HepG2 (cell line): ENCODE data around the gene IGFBP6. TPM values are rescaled to one million over a fixed set of nuclear protein-coding genes. Genes with fewer than 3 reads are reported as not detected.
"Not testable (repeated sequence)": the region's sequence is repeated elsewhere in the genome, so short reads cannot be mapped to it uniquely, and the experiment has no call there.

Experiments
- ATAC-seq: fragments of 200-7000 bp; cut with Tn5 transposase; 3 replicates; pipeline ENCODE4 v1.9.1; 2020; ENCODE audit warnings: mild to moderate bottlenecking, moderate library complexity
- BruUV-seq: library from RNA; stranded (reverse); fragments of 400-500 nt; replicated peaks from 2 replicates; lab custom pipeline; 2021; lab: Mats Ljungman, UMichigan
- CTCF ChIA-PET: fragments of 300-600 bp; formaldehyde crosslinking; extraction: SDS; loops from one replicate; lab custom pipeline; 2021; ENCODE audit warnings: low total read pairs, inconsistent platforms, low intra/inter-chr PET ratio; lab: Yijun Ruan, JAX
- POLR2A ChIA-PET: fragments of 350-600 bp; sonication (Branson Sonifier 250); formaldehyde crosslinking; loops from one replicate; lab custom pipeline; 2020; ENCODE audit warnings: antibody characterized with exemption, inconsistent platforms; lab: Yijun Ruan, JAX
- DNase-seq: peaks from one replicate; pipeline ENCODE4 v3.0.0-alpha.2; 2015; ENCODE audit warnings: low spot score
- FAIRE-seq: peaks from 3 replicates; lab custom pipeline; 2011; peaks lifted over from hg19 to GRCh38; lab: Jason Lieb, UNC
- H2AFZ ChIP-seq: one replicate; pipeline ENCODE4 v1.6.1; 2011; ENCODE audit warnings: low read length, inconsistent platforms
- H3K27ac ChIP-seq: fragments of 300-600 bp; 3 replicates; pipeline ENCODE4 v1.8.0; 2011; ENCODE audit warnings: mixed run types, mild to moderate bottlenecking, mixed read lengths, low read length, inconsistent platforms; ENCODE audit not compliant: insufficient read depth; ENCODE audit errors: extremely low read length
- H3K27me3 ChIP-seq, 2 experiments: fragments of 200-600 bp in 1 of 2; 2 replicates in 1 of 2; 3 replicates in 1 of 2; pipeline versions ENCODE4 v1.6.0 to v1.8.0; 2011; ENCODE audit warnings: low read length in 2 of 2, mild to moderate bottlenecking in 2 of 2, moderate library complexity in 2 of 2, inconsistent platforms in 1 of 2; ENCODE audit not compliant: insufficient read depth in 2 of 2, control insufficient read depth in 1 of 2
- H3K36me3 ChIP-seq, 2 experiments: fragments of 200-600 bp in 1 of 2; replicated peaks in 1 of 2; 2 replicates in 1 of 2; 3 replicates in 1 of 2; pipeline versions ENCODE4 v1.5.1 to v1.8.0; 2011; ENCODE audit warnings: low read length in 2 of 2, inconsistent platforms in 1 of 2; ENCODE audit not compliant: insufficient read depth in 2 of 2, control insufficient read depth in 1 of 2
- H3K4me1 ChIP-seq: 2 replicates; pipeline ENCODE4 v1.5.1; 2012; ENCODE audit warnings: low read length, inconsistent platforms; ENCODE audit not compliant: insufficient read depth
- H3K4me2 ChIP-seq: 2 replicates; pipeline ENCODE4 v1.6.0; 2011; ENCODE audit warnings: low read depth, low read length, inconsistent platforms
- H3K4me3 ChIP-seq, 3 experiments: fragments of 200-600 bp in 1 of 3; sonication (generic), shearing (Covaris generic) in 1 of 3; replicated peaks in 1 of 3; 2 replicates each; pipeline ENCODE4 v1.5.1; 2011 to 2016; ENCODE audit warnings: low read length in 3 of 3, inconsistent platforms in 2 of 3, low read depth in 2 of 3, mild to moderate bottlenecking in 2 of 3, control low read depth in 1 of 3, mixed read lengths in 1 of 3; ENCODE audit not compliant: insufficient read depth in 1 of 3
- H3K79me2 ChIP-seq: one replicate; pipeline ENCODE4 v1.6.1; 2011; ENCODE audit warnings: low read length, inconsistent platforms; ENCODE audit not compliant: insufficient read depth
- H3K9ac ChIP-seq: 2 replicates; pipeline ENCODE4 v1.6.0; 2011; ENCODE audit warnings: mild to moderate bottlenecking, low read depth, low read length, inconsistent platforms; ENCODE audit not compliant: insufficient read depth
- H3K9me3 ChIP-seq: 2 replicates; pipeline ENCODE4 v1.5.1; 2012; ENCODE audit warnings: mild to moderate bottlenecking, low read length
- H4K20me1 ChIP-seq: 2 replicates; pipeline ENCODE4 v1.6.0; 2011; ENCODE audit warnings: inconsistent platforms, mild to moderate bottlenecking, low read length, moderate library complexity; ENCODE audit not compliant: insufficient read depth
- FOSL2 ChIP-seq: sonication (generic); formaldehyde crosslinking; IDR thresholded peaks from 2 replicates; pipeline ENCODE4 v1.4.0; 2020; ENCODE audit warnings: missing genetic modification reagents
- MNT ChIP-seq: fragments of 450-650 bp; IDR thresholded peaks from 2 replicates; pipeline ENCODE4 v1.6.1; 2016
- WGBS: methylation state at CpG from one replicate; pipeline ENCODE4 v1.1.6; 2017; ENCODE audit warnings: low lambda C conversion rate; 5-methylcytosine and 5-hydroxymethylcytosine counted together
- in situ Hi-C: cut with HindIII; loops from 2 replicates; pipeline ENCODE4 v1.10.0; 2017; ENCODE audit warnings: low pct_unique_long_range_greater_than_20kb; ENCODE audit not compliant: extremely low pct_ligation_motif_present
- intact Hi-C: fragments of 100-400 bp; cut with micrococcal nuclease; formaldehyde crosslinking; loops from one replicate; pipeline ENCODE4 v1.10.0; 2022; ENCODE audit not compliant: unreplicated experiment
- polyA plus RNA-seq, 8 experiments: library from polyadenylated mRNA; depleted of rRNA in 3 of 8; stranded (reverse) in 7 of 8; unstranded in 1 of 8; fragments of >200 nt; fragmentation: Illumina TruSeq in 4 of 8; extraction: Trizol in 4 of 8; gene quantifications; 2 replicates each; pipeline versions ENCODE4 v1.2.1 to v1.2.3, GENCODE V29; 2011 to 2016; ENCODE audit warnings: low read depth in 4 of 8, missing spikeins in 1 of 8, mixed read lengths in 1 of 8; ENCODE audit not compliant: insufficient read depth in 1 of 8
- total RNA-seq, 5 experiments: library from RNA; depleted of rRNA; stranded (reverse); fragments of >200 nt; fragmentation: Illumina TruSeq; extraction: Trizol; gene quantifications; 2 replicates each; pipeline ENCODE4 v1.2.3, GENCODE V29; 2016; ENCODE audit warnings: low read depth in 1 of 5

IGFBP6 gene
- total and polyA plus RNA-seq, 2 of the 13 experiments (the other 11 are each of a cell fraction or from before 2014, with no cell fraction given): 3.9 to 25.2 TPM

DNA sequence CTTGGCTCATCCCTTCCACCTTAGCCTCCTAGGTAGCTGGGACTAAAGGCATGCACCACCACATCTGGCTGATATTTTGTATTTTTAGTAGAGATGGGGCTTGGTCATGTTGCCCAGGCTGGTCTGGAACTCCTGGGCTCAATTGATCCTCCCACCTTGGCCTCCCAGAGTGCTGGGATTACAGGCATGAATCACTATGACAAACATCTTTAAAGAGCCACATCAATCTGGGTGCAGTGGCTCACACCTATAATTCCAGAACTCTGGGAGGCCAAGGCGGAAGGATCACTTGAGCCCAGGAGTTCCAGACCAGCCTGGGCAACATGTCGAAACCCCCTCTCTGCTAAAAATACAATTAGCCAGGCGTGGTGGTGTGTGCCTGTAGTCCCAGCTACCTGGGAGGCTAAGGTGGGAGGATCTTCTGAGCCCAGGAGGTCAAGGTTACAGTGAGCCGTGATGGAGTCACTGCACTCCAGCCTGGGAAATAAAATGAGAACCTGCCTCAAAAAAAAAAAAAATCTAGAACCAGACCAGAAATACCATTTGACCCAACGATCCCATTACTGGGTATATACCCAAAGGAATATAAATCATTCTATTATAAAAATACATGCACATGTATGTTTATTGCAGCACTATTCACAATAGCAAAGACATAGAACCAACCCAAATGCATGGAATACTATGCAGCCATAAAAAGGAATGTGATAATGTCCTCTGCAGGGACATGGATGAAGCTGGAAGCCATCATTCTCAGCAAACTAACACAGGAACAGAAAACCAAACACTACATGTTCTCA lies 2.5 kb upstream of the IGFBP6 start:
- DNase-seq, in situ Hi-C loops, H3K36me3 ChIP-seq, FAIRE-seq, H2AFZ ChIP-seq, H3K4me3 ChIP-seq, H3K4me2 ChIP-seq, H3K9me3 ChIP-seq, ATAC-seq, H3K79me2 ChIP-seq, H3K9ac ChIP-seq, H4K20me1 ChIP-seq, CTCF ChIA-PET, BruUV-seq, intact Hi-C loops, H3K27ac ChIP-seq: not testable (repeated sequence)
- Histone ChIP-seq H3K27me3 (peaks cover 0 to 19% of the 10 kb centered on the region in 2 experiments; a peak in 3 of 5 replicates), H3K4me1 (peaks cover 58% of the 10 kb centered on the region)
- POLR2A ChIA-PET: interaction anchor here (2.4 kb wide), 1 partner anchor 16 kb away, joined by 18 read pairs; the partner anchor contains the start of gene SPRYD3
- 0 out of 2 replicates have a peak, but pooled peaks have one; percentile 21 for TF ChIP-seq FOSL2 (CRISPR knock-in tag)
- 48% methylated on average over 5 of the region's 5 CpGs for WGBS

DNA sequence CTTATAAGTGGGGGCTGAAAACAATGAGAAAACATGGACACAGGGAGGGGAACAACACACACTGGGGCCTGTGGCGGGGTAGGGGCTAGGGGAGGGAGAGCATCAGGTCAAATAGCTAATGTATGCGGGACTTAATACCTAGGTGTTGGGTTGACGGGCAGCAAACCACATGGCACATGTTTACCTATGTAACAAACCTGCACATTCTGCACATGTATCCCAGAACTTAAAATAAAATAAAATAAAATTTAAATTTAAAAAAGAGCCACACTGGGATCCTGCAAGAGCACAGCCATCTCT lies 1.9 kb upstream of the IGFBP6 start:
- H3K79me2 ChIP-seq, in situ Hi-C loops: not testable (repeated sequence)

More for the DNA sequence above, 1.9 kb upstream of the IGFBP6 start:
- Histone ChIP-seq H3K4me1 (peaks cover 63% of the 10 kb centered on the region), H3K27me3 (peaks cover 0 to 19% of the 10 kb centered on the region in 2 experiments; a peak in 3 of 5 replicates)
- H3K36me3 ChIP-seq, H2AFZ ChIP-seq, H3K4me3 ChIP-seq, DNase-seq, BruUV-seq, CTCF ChIA-PET, H4K20me1 ChIP-seq, intact Hi-C loops, POLR2A ChIA-PET, H3K4me2 ChIP-seq, FAIRE-seq, H3K9me3 ChIP-seq, H3K9ac ChIP-seq, H3K27ac ChIP-seq, ATAC-seq: not testable (repeated sequence)
- peak; percentile 30; the same call in 1 of the 2 replicates for TF ChIP-seq MNT
- 74% methylated on average over 3 of the region's 3 CpGs for WGBS
